GM12891 (cell line): ENCODE data around the gene TMEM80.

ENCODE experiments used
- DNase-seq: peaks from one replicate; pipeline ENCODE4 v3.0.0; 2011; ENCODE audit warnings: low spot score; ENCODE audit not compliant: insufficient read length
- FAIRE-seq: peaks from 2 replicates; lab custom pipeline; 2011; peaks lifted over from hg19 to GRCh38; lab: Jason Lieb, UNC
- PAX5 ChIP-seq: IDR thresholded peaks from 2 replicates; pipeline ENCODE4 v1.6.1; 2011; ENCODE audit warnings: low read length, moderate library complexity, mild to moderate bottlenecking; ENCODE audit not compliant: insufficient read depth, severe bottlenecking
- POLR2A ChIP-seq: IDR thresholded peaks from 2 replicates; pipeline ENCODE4 v1.6.1; 2011; ENCODE audit warnings: low read depth, low read length, control low read depth
- POLR2AphosphoS5 ChIP-seq: IDR thresholded peaks from 2 replicates; pipeline ENCODE4 v1.6.1; 2011; ENCODE audit warnings: low read depth, low read length, control low read depth
- POU2F2 ChIP-seq: IDR thresholded peaks from 2 replicates; pipeline ENCODE4 v1.6.1; 2011; ENCODE audit warnings: low read depth, mild to moderate bottlenecking, control low read depth, low read length, moderate library complexity
- SPI1 ChIP-seq: IDR thresholded peaks from 2 replicates; pipeline ENCODE4 v1.6.1; 2011; ENCODE audit warnings: low read depth, low read length, control low read depth
- TAF1 ChIP-seq: IDR thresholded peaks from 2 replicates; pipeline ENCODE4 v1.6.1; 2011; ENCODE audit warnings: low read depth, low read length, control low read depth

Gene TMEM80

GRCh38 chr11:699116-699508, 3.5 kb downstream of the TMEM80 start:
- FAIRE-seq (no peak), DNase-seq (no peak)
- no peak for TF ChIP-seq POLR2AphosphoS5
- TF ChIP-seq PAX5, result no peak
- TF ChIP-seq SPI1, result no peak
- TF ChIP-seq POU2F2, result no peak
- no peak for TF ChIP-seq POLR2A
- TF ChIP-seq TAF1, result no peak

- DNase-seq, result no peak
- TF ChIP-seq POLR2AphosphoS5, result no peak
- no peak for TF ChIP-seq TAF1
- TF ChIP-seq POU2F2, result no peak
- no peak for TF ChIP-seq SPI1
- no peak for TF ChIP-seq PAX5
- TF ChIP-seq POLR2A, result no peak
- no peak for FAIRE-seq
Observed at GRCh38 chr11:699753-700152, 4.1 kb downstream of the TMEM80 start.

GRCh38 chr11:701741-702461, 6.3 kb downstream of the TMEM80 start:
- no peak for FAIRE-seq
- no peak for DNase-seq
- TF ChIP-seq POLR2A (no peak), TAF1 (no peak), POLR2AphosphoS5 (no peak)

GRCh38 chr11:702462-703461, 7.1 kb downstream of the TMEM80 start:
- DNase-seq (no peak), FAIRE-seq (no peak)
- TF ChIP-seq POLR2A (no peak), TAF1 (no peak), PAX5 (no peak), POU2F2 (no peak), POLR2AphosphoS5 (no peak), SPI1 (no peak)

GRCh38 chr11:703506-703905, 7.9 kb downstream of the TMEM80 start:
- DNase-seq (no peak), FAIRE-seq (no peak)
- TF ChIP-seq POLR2A, result no peak
- no peak for TF ChIP-seq POLR2AphosphoS5
- no peak for TF ChIP-seq POU2F2
- no peak for TF ChIP-seq PAX5
- no peak for TF ChIP-seq TAF1
- TF ChIP-seq SPI1, result no peak

GRCh38 chr11:704228-704674, 8.6 kb downstream of the TMEM80 start:
- no peak for FAIRE-seq

GRCh38 chr11:704781-705645, 9.4 kb downstream of the TMEM80 start:
- DNase-seq (no peak), FAIRE-seq (no peak)
- TF ChIP-seq POLR2A, result no peak
- no peak for TF ChIP-seq TAF1
- no peak for TF ChIP-seq POU2F2
- TF ChIP-seq SPI1, result no peak
- TF ChIP-seq POLR2AphosphoS5, result no peak
- no peak for TF ChIP-seq PAX5

More at GRCh38 chr11:704228-704674, 8.6 kb downstream of the TMEM80 start:
- no peak for TF ChIP-seq SPI1
- TF ChIP-seq POU2F2, result no peak
- TF ChIP-seq PAX5, result no peak
- no peak for TF ChIP-seq POLR2A
- no peak for TF ChIP-seq TAF1
- TF ChIP-seq POLR2AphosphoS5, result no peak
- no peak for DNase-seq

GRCh38 chr11:705646-706438, 10.2 kb downstream of the TMEM80 start, which contains the start of gene EPS8L2:
Gene EPS8L2 (plus strand): TSS chr11:706231. CDS start chr11:709408, 3,177 bp downstream.
- DNase-seq, result no peak
- TF ChIP-seq SPI1 (no peak), POLR2A (no peak), TAF1 (no peak), POU2F2 (no peak), PAX5 (no peak), POLR2AphosphoS5 (no peak)

More at GRCh38 chr11:705646-706438, 10.2 kb downstream of the TMEM80 start, which contains the start of gene EPS8L2:
- peak; percentile 41 for FAIRE-seq
